Thyroid gland (tissue), 4 donors: ENCODE data around the gene ANKMY2. TPM values are rescaled to one million over a fixed set of nuclear protein-coding genes. Genes with fewer than 3 reads are reported as not detected.
"Not testable (repeated sequence)": the region's sequence is repeated elsewhere in the genome, so short reads cannot be mapped to it uniquely, and the experiment has no call there.

Experiments
- DNase-seq, 2 donors: peaks; one replicate each; pipeline ENCODE4 v3.0.0-alpha.2; 2019
- H3K27ac ChIP-seq, 3 donors: fragments of 200-600 bp; sonication (generic); 1 replicate in 2 of 3; 2 replicates in 1 of 3; pipeline ENCODE4 v1.5.1; 2016 to 2019; ENCODE audit warnings: mild to moderate bottlenecking in 1 of 3, moderate library complexity in 1 of 3
- H3K27me3 ChIP-seq: fragments of 200-600 bp; sonication (generic); one replicate; pipeline ENCODE4 v1.5.1; 2019
- H3K36me3 ChIP-seq, 2 donors: fragments of 200-600 bp; sonication (generic); one replicate each; pipeline ENCODE4 v1.5.1; 2016 to 2019
- H3K4me1 ChIP-seq, 2 donors: fragments of 200-600 bp; sonication (generic); one replicate each; pipeline ENCODE4 v1.5.1; 2017 to 2019
- H3K4me3 ChIP-seq, 3 donors: fragments of 200-600 bp; sonication (generic); replicated peaks in 1 of 3; 1 replicate in 2 of 3; 2 replicates in 1 of 3; pipeline ENCODE4 v1.5.1; 2016; ENCODE audit warnings: mild to moderate bottlenecking in 1 of 3
- H3K9me3 ChIP-seq: fragments of 200-600 bp; sonication (generic); one replicate; pipeline ENCODE4 v1.5.1; 2017
- CTCF ChIP-seq, 6 experiments: fragments of 200-600 bp in 3 of 6; fragments of 450-650 bp in 3 of 6; sonication (generic) in 3 of 6; IDR thresholded peaks; one replicate each; pipeline ENCODE4 v1.5.1; 2016 to 2019; ENCODE audit warnings: antibody characterized with exemption in 6 of 6, mild to moderate bottlenecking in 2 of 6, inconsistent platforms in 1 of 6, moderate library complexity in 1 of 6
- POLR2A ChIP-seq, 2 donors: fragments of 450-650 bp; IDR thresholded peaks; one replicate each; pipeline ENCODE4 v1.6.1; 2017; ENCODE audit warnings: antibody characterized with exemption in 2 of 2, mild to moderate bottlenecking in 2 of 2, moderate library complexity in 1 of 2
- WGBS, 2 donors: methylation state at CpG; one replicate each; pipeline ENCODE4 v1.1.5; 2017; 5-methylcytosine and 5-hydroxymethylcytosine counted together
- intact Hi-C: fragments of 100-400 bp; cut with DNase I; formaldehyde crosslinking; loops from one replicate; pipeline ENCODE4 v1.15.1; 2023
- total RNA-seq, 4 donors: library from RNA; depleted of rRNA; stranded (reverse); fragments of >200 nt; gene quantifications; one replicate each; pipeline ENCODE4 v1.2.3, GENCODE V29; 2016

The ANKMY2 gene
- total RNA-seq, 4 donors from 2014 or later, result 21.2 to 35.1 (median 23.9) TPM

- WGBS, 2 donors, result 91 to 99% methylated on average over 2 of the region's 2 CpGs
- intact Hi-C loops, result no loop called here
- DNase-seq, result no peak
- Histone ChIP-seq H3K4me1 (no peaks in the 10 kb centered on the region), H3K9me3 (no peaks in the 10 kb centered on the region), H3K36me3 (peaks cover 23 to 24% of the 10 kb centered on the region in 2 donors), H3K4me3 (no peak overlapping the region), H3K27me3 (no peaks in the 10 kb centered on the region), H3K27ac (no peak overlapping the region)
- TF ChIP-seq POLR2A (IDR thresholded peaks at IDR 0.05) (no peak), CTCF (IDR thresholded peaks at IDR 0.05) (no peak)
These were observed 42.7 kb upstream of the ANKMY2 start for GRCh38 chr7:16688249-16688648.

GRCh38 chr7:16685535-16685934 lies 40.0 kb upstream of the ANKMY2 start:
- 95 to 96% methylated on average over 2 of the region's 2 CpGs for WGBS, 2 donors
- TF ChIP-seq POLR2A (IDR thresholded peaks at IDR 0.05), result no peak
- no peak for TF ChIP-seq CTCF (IDR thresholded peaks at IDR 0.05)
- H3K4me3 ChIP-seq, result no peak overlapping the region
- H3K27ac ChIP-seq, result no peak overlapping the region
- H3K27me3 ChIP-seq, result no peaks in the 10 kb centered on the region
- DNase-seq, result no peak
- intact Hi-C loops, result no loop called here
- peaks cover 37 to 41% of the 10 kb centered on the region in 2 donors for H3K36me3 ChIP-seq
- H3K9me3 ChIP-seq, result no peaks in the 10 kb centered on the region
- H3K4me1 ChIP-seq, result no peaks in the 10 kb centered on the region

GRCh38 chr7:16684935-16685334 lies 39.4 kb upstream of the ANKMY2 start:
- TF ChIP-seq CTCF (IDR thresholded peaks at IDR 0.05), result no peak
- no peak for TF ChIP-seq POLR2A (IDR thresholded peaks at IDR 0.05)
- no peaks in the 10 kb centered on the region for H3K4me1 ChIP-seq
- DNase-seq, result no peak
- WGBS, 2 donors, result 68 to 80% methylated on average over 2 of the region's 2 CpGs
- no peaks in the 10 kb centered on the region for H3K27me3 ChIP-seq
- intact Hi-C loops, result no loop called here
- no peak overlapping the region for H3K4me3 ChIP-seq
- H3K27ac ChIP-seq, result no peak overlapping the region
- H3K36me3 ChIP-seq, result peaks cover 31 to 35% of the 10 kb centered on the region in 2 donors
- H3K9me3 ChIP-seq, result no peaks in the 10 kb centered on the region

GRCh38 chr7:16678645-16679566 lies 33.4 kb upstream of the ANKMY2 start:
- H3K27me3 ChIP-seq, H3K9me3 ChIP-seq, H3K4me1 ChIP-seq, DNase-seq, H3K4me3 ChIP-seq, H3K27ac ChIP-seq, intact Hi-C loops: not testable (repeated sequence)
- H3K36me3 ChIP-seq, result peaks cover 28 to 36% of the 10 kb centered on the region in 2 donors
- 95 to 96% methylated on average over 14 of the region's 14 CpGs for whole genome bisulfite sequencing, 2 donors

GRCh38 chr7:16677978-16678494 lies 32.5 kb upstream of the ANKMY2 start:
- DNase-seq, result no peak
- Histone ChIP-seq H3K4me1 (no peaks in the 10 kb centered on the region), H3K4me3 (no peak overlapping the region), H3K36me3 (peaks cover 28% of the 10 kb centered on the region in 2 donors), H3K9me3 (no peaks in the 10 kb centered on the region), H3K27ac (no peak overlapping the region), H3K27me3 (no peaks in the 10 kb centered on the region)
- intact Hi-C loops, result no loop called here
- TF ChIP-seq POLR2A (IDR thresholded peaks at IDR 0.05), result no peak
- 91 to 96% methylated on average over 12 of the region's 12 CpGs for WGBS, 2 donors

- intact Hi-C loops, result no loop called here
- Histone ChIP-seq H3K4me3 (no peak overlapping the region), H3K27me3 (no peaks in the 10 kb centered on the region), H3K9me3 (no peaks in the 10 kb centered on the region), H3K36me3 (peaks cover 8 to 12% of the 10 kb centered on the region in 2 donors), H3K27ac (no peak overlapping the region), H3K4me1 (no peaks in the 10 kb centered on the region)
- no peak for TF ChIP-seq CTCF (IDR thresholded peaks at IDR 0.05)
- no peak for TF ChIP-seq POLR2A (IDR thresholded peaks at IDR 0.05)
- 93 to 96% methylated on average over 3 of the region's 3 CpGs for WGBS, 2 donors
- DNase-seq, result no peak
These were observed 29.7 kb upstream of the ANKMY2 start for GRCh38 chr7:16675277-16675676.
